Uterus (tissue), 2 donors: ENCODE data around the gene COX6A2.

Source experiments
- CTCF ChIP-seq, 4 experiments: fragments of 200-600 bp in 2 of 4; fragments of 450-650 bp in 2 of 4; sonication (generic) in 2 of 4; IDR thresholded peaks; one replicate each; pipeline ENCODE4 v1.5.1; 2016 to 2019; ENCODE audit warnings: antibody characterized with exemption in 4 of 4, mild to moderate bottlenecking in 2 of 4, moderate library complexity in 1 of 4
- POLR2A ChIP-seq, 2 donors: fragments of 450-650 bp; IDR thresholded peaks; one replicate each; pipeline ENCODE4 v1.6.1; 2016; ENCODE audit warnings: antibody characterized with exemption in 2 of 2, mild to moderate bottlenecking in 1 of 2, moderate library complexity in 1 of 2

GRCh38 chr16:31451201-31451600 is 23.0 kb upstream of the COX6A2 start:
- no peak for TF ChIP-seq CTCF (IDR thresholded peaks at IDR 0.05)
- TF ChIP-seq POLR2A (IDR thresholded peaks at IDR 0.05): no peak
